Testis (tissue), 2 donors: ENCODE results near the gene TGIF1.

Source experiments
- POLR2A ChIP-seq: fragments of 450-650 bp; IDR thresholded peaks from one replicate; pipeline ENCODE4 v1.6.1; 2017; ENCODE audit warnings: antibody characterized with exemption, mild to moderate bottlenecking, moderate library complexity
- TF ChIP-seq, protein P1 (sequence below), 3 experiments: fragments of 450-650 bp in 2 of 3; fragments of 200-600 bp in 1 of 3; sonication (generic) in 1 of 3; IDR thresholded peaks; one replicate each; pipeline ENCODE4 v1.5.1; 2016 to 2019; ENCODE audit warnings: antibody characterized with exemption in 3 of 3, mild to moderate bottlenecking in 2 of 3, moderate library complexity in 1 of 3

DNA sequence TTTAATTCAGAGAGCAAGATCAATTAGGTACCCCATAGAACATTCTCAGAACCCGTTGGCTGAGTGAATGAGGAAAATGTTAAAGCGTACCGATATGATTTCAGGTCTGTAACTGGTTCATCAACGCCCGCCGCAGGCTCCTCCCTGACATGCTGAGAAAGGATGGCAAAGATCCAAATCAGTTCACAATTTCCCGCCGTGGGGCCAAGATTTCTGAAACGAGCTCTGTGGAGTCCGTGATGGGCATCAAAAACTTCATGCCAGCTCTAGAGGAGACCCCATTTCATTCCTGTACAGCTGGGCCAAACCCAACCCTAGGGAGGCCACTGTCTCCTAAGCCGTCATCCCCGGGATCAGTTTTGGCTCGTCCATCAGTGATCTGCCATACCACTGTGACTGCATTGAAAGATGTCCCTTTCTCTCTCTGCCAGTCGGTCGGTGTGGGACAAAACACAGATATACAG, 7.3 kb downstream of the TGIF1 start:
- TF ChIP-seq, protein P1, sequence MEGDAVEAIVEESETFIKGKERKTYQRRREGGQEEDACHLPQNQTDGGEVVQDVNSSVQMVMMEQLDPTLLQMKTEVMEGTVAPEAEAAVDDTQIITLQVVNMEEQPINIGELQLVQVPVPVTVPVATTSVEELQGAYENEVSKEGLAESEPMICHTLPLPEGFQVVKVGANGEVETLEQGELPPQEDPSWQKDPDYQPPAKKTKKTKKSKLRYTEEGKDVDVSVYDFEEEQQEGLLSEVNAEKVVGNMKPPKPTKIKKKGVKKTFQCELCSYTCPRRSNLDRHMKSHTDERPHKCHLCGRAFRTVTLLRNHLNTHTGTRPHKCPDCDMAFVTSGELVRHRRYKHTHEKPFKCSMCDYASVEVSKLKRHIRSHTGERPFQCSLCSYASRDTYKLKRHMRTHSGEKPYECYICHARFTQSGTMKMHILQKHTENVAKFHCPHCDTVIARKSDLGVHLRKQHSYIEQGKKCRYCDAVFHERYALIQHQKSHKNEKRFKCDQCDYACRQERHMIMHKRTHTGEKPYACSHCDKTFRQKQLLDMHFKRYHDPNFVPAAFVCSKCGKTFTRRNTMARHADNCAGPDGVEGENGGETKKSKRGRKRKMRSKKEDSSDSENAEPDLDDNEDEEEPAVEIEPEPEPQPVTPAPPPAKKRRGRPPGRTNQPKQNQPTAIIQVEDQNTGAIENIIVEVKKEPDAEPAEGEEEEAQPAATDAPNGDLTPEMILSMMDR (IDR thresholded peaks at IDR 0.05): no peak
- no peak for TF ChIP-seq POLR2A
